NCI-H146 (cell line): ENCODE data around the gene HDAC4.

Source experiments
- DNase-seq: peaks from one replicate; lab custom pipeline; 2025; lab: John Stamatoyannopoulos, UW

HDAC4 gene

GRCh38 chr2:239397931-239398471 is 2.8 kb downstream of the HDAC4 start:
- DNase-seq = no peak

- no peak for DNase-seq
Observed at GRCh38 chr2:239396881-239397681, 3.7 kb downstream of the HDAC4 start.

GRCh38 chr2:239395524-239395923 is 5.3 kb downstream of the HDAC4 start:
- DNase-seq = no peak

- no peak for DNase-seq
Observed at GRCh38 chr2:239394978-239395377, 5.8 kb downstream of the HDAC4 start.

GRCh38 chr2:239394346-239394945 is 6.4 kb downstream of the HDAC4 start:
- no peak for DNase-seq

GRCh38 chr2:239393941-239394340 is 6.9 kb downstream of the HDAC4 start:
- no peak for DNase-seq

GRCh38 chr2:239393388-239393940 is 7.4 kb downstream of the HDAC4 start:
- no peak for DNase-seq

GRCh38 chr2:239392688-239393387 is 8.0 kb downstream of the HDAC4 start:
- no peak for DNase-seq

- no peak for DNase-seq
Observed at GRCh38 chr2:239392072-239392357, 8.8 kb downstream of the HDAC4 start.

GRCh38 chr2:239391286-239392071 is 9.3 kb downstream of the HDAC4 start:
- DNase-seq = no peak

- DNase-seq = no peak
Observed at GRCh38 chr2:239390546-239391285, 10.1 kb downstream of the HDAC4 start.

GRCh38 chr2:239389414-239390329 is 11.1 kb downstream of the HDAC4 start:
- no peak for DNase-seq

GRCh38 chr2:239388236-239389151 is 12.3 kb downstream of the HDAC4 start:
- no peak for DNase-seq

- no peak for DNase-seq
Observed at GRCh38 chr2:239387811-239388210, 13.0 kb downstream of the HDAC4 start.

- no peak for DNase-seq
Observed at GRCh38 chr2:239386872-239387445, 13.9 kb downstream of the HDAC4 start.

- DNase-seq = no peak
Observed at GRCh38 chr2:239386001-239386670, 14.7 kb downstream of the HDAC4 start.

- DNase-seq = no peak
Observed at GRCh38 chr2:239385096-239386000, 15.5 kb downstream of the HDAC4 start.
